Nephron (organoid): ENCODE results near the gene PNMA3.
"Not testable (repeated sequence)": the region's sequence is repeated elsewhere in the genome, so short reads cannot be mapped to it uniquely, and the experiment has no call there.

Experiments
- H3K27ac Mint-ChIP-seq, 3 experiments: 2 replicates each; pipeline ENCODE4 v1.8.0; 2020; ENCODE audit warnings: mixed read lengths in 3 of 3, mild to moderate bottlenecking in 2 of 3, moderate library complexity in 1 of 3
- H3K27me3 Mint-ChIP-seq: 2 replicates; pipeline ENCODE4 v1.8.0; 2021; ENCODE audit warnings: low read depth, mild to moderate bottlenecking, moderate library complexity, mixed read lengths
- H3K36me3 Mint-ChIP-seq: 2 replicates; pipeline ENCODE4 v1.8.0; 2020; ENCODE audit warnings: low read depth, mixed read lengths
- H3K4me1 Mint-ChIP-seq: 2 replicates; pipeline ENCODE4 v1.8.0; 2020; ENCODE audit warnings: mixed read lengths
- H3K4me3 Mint-ChIP-seq, 3 experiments: 2 replicates each; pipeline ENCODE4 v1.8.0; 2020; ENCODE audit warnings: mild to moderate bottlenecking in 3 of 3, mixed read lengths in 3 of 3, moderate library complexity in 2 of 3
- H3K9me3 Mint-ChIP-seq: 2 replicates; pipeline ENCODE4 v1.8.0; 2020; ENCODE audit warnings: mixed read lengths
- CTCF ChIP-seq, 3 experiments: fragments of 200-600 bp; sonication (generic); IDR thresholded peaks; one replicate each; pipeline ENCODE4 v1.5.0; 2021; ENCODE audit warnings: antibody characterized with exemption in 3 of 3; ENCODE audit not compliant: unreplicated experiment in 3 of 3

Gene PNMA3

GRCh38 chrX:153059191-153060094 is 3.2 kb downstream of the PNMA3 start:
- Mint-ChIP-seq H3K36me3 (no peaks in the 10 kb centered on the region), H3K4me1 (no peaks in the 10 kb centered on the region), H3K27ac (no peak overlapping the region)

DNA sequence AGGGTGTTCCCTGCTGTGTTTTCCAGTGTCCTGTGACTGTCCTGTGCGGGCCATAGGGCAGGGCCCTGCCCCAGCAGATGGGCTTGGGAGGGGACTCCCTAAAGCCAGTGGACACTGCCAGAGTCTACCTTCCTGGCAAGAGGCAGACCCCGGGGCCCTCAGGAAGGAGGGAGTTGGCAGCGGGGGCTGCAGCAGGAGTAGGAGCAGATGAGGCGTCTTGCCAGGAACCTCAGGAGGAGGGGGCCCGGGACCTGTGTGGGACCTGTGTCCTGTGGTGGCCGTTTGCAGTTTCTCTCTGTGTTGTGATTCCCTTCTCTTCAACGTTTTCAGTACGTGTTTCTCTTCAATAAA is 3.8 kb downstream of the PNMA3 start:
- peaks cover 4% of the 10 kb centered on the region for H3K9me3 Mint-ChIP-seq
- H3K36me3 Mint-ChIP-seq, result no peaks in the 10 kb centered on the region
- no peaks in the 10 kb centered on the region for H3K4me1 Mint-ChIP-seq
- no peak for TF ChIP-seq CTCF (IDR thresholded peaks at IDR 0.05; ENCODE audit: unreplicated experiment in 3 of 3)
- no peak overlapping the region for H3K4me3 Mint-ChIP-seq
- peaks cover 7% of the 10 kb centered on the region for H3K27me3 Mint-ChIP-seq
- no peak overlapping the region for H3K27ac Mint-ChIP-seq

More at GRCh38 chrX:153059191-153060094, 3.2 kb downstream of the PNMA3 start:
- Mint-ChIP-seq H3K27me3 (peaks cover 14% of the 10 kb centered on the region), H3K9me3 (peaks cover 2% of the 10 kb centered on the region), H3K4me3 (no peak overlapping the region)
- no peak for TF ChIP-seq CTCF (IDR thresholded peaks at IDR 0.05; ENCODE audit: unreplicated experiment in 3 of 3)

DNA sequence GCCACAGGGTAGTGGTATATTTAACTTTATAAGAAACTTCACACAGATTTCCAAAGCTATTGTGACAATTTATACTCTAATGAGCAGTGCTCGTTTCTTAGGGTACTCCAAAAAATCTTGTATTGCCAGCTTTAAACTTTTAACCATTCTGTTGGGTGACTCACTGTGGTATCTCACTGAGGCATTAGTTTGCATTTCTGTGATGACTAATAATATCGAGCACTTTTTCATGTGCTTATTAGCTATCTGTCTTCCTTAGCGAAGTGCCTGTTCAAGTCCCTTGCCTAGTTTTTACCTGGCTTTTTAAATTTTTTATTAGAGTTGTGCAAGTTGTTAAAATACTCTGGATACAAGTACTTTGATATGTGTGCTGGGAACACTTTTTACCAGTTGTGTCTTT is 5.5 kb downstream of the PNMA3 start:
- TF ChIP-seq CTCF (IDR thresholded peaks at IDR 0.05; ENCODE audit: unreplicated experiment in 3 of 3), result no peak
- Mint-ChIP-seq H3K4me1 (no peaks in the 10 kb centered on the region), H3K4me3 (no peak overlapping the region), H3K27ac (no peak overlapping the region), H3K27me3 (peaks cover 5% of the 10 kb centered on the region), H3K36me3 (no peaks in the 10 kb centered on the region), H3K9me3 (peaks cover 6% of the 10 kb centered on the region)

DNA sequence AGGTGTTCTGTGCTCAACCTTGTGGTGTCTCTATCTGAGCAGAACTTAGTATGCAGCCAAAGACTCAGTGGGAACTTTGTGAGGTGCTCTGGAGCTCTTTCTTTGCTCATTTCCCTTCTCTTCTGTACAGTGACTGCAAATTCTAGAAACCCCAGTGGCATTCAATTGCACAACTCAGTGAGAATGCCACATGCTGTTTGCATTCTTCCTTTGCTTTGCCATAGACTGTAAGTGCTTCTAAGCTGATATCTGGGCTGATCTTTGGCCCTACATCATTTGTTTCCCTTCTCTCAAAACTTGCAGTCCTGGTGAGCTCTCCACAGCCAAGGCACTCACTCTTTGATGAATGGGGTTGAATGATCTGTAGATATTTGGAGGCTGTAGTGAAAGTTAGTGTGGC is 7.0 kb downstream of the PNMA3 start:
- Mint-ChIP-seq H3K4me1 (no peaks in the 10 kb centered on the region), H3K27me3 (no peaks in the 10 kb centered on the region)

DNA sequence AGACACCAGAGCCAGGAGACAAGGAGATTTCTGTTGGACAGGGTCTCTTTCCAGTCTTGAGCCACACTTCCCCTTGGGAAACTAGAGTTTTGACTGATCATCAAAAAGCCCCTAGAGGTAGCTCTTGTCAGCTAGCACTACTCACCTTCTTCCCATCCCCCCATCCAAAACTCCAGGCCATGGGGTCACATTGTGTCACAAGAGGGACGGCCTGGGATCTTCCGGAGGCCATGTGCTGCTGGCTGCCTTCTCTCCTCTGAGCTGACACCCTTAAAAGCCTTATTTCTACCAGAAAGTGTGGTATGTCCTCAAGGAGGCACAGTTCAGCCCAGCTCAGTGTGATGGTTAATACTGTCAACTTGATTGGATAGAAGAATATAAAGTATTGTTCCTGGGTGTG is 7.8 kb downstream of the PNMA3 start:
- Mint-ChIP-seq H3K27ac (no peak overlapping the region), H3K9me3 (peaks cover 3% of the 10 kb centered on the region), H3K4me3 (no peak overlapping the region), H3K36me3 (no peaks in the 10 kb centered on the region), H3K4me1 (no peaks in the 10 kb centered on the region), H3K27me3 (no peaks in the 10 kb centered on the region)
- no peak for TF ChIP-seq CTCF (IDR thresholded peaks at IDR 0.05; ENCODE audit: unreplicated experiment in 3 of 3)

More for the DNA sequence above, 7.0 kb downstream of the PNMA3 start:
- Mint-ChIP-seq H3K4me3 (no peak overlapping the region), H3K36me3 (no peaks in the 10 kb centered on the region), H3K27ac (no peak overlapping the region), H3K9me3 (peaks cover 3% of the 10 kb centered on the region)
- TF ChIP-seq CTCF (IDR thresholded peaks at IDR 0.05; ENCODE audit: unreplicated experiment in 3 of 3), result no peak

DNA sequence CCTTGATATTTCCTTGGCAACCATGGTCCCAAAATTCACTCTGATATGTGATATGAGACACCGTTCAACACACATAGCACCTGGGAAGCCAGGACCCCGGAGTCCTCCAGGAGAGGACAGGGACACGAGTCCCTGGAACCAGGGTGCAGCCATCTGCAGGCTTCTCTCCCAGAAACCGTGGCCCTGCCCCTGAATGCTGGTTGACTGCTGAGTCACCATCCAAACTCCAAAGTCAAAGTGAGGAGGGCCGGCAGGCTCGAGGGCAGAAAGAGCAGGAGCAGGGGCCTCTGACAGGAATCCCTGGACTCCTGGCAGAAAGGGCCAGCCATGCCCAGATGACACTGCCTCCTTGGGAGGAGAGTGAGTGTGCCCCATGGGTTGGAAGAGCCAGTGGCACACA is 9.1 kb downstream of the PNMA3 start:
- no peak overlapping the region for H3K4me3 Mint-ChIP-seq
- no peak overlapping the region for H3K27ac Mint-ChIP-seq
- no peaks in the 10 kb centered on the region for H3K27me3 Mint-ChIP-seq
- TF ChIP-seq CTCF (IDR thresholded peaks at IDR 0.05; ENCODE audit: unreplicated experiment in 3 of 3), result no peak
- H3K36me3 Mint-ChIP-seq, result no peaks in the 10 kb centered on the region
- H3K4me1 Mint-ChIP-seq, result no peaks in the 10 kb centered on the region
- H3K9me3 Mint-ChIP-seq, result peaks cover 3% of the 10 kb centered on the region

GRCh38 chrX:153066402-153066801 is 10.1 kb downstream of the PNMA3 start:
- H3K36me3 Mint-ChIP-seq, H3K4me3 Mint-ChIP-seq, H3K9me3 Mint-ChIP-seq, H3K27ac Mint-ChIP-seq, H3K4me1 Mint-ChIP-seq, H3K27me3 Mint-ChIP-seq: not testable (repeated sequence)

DNA sequence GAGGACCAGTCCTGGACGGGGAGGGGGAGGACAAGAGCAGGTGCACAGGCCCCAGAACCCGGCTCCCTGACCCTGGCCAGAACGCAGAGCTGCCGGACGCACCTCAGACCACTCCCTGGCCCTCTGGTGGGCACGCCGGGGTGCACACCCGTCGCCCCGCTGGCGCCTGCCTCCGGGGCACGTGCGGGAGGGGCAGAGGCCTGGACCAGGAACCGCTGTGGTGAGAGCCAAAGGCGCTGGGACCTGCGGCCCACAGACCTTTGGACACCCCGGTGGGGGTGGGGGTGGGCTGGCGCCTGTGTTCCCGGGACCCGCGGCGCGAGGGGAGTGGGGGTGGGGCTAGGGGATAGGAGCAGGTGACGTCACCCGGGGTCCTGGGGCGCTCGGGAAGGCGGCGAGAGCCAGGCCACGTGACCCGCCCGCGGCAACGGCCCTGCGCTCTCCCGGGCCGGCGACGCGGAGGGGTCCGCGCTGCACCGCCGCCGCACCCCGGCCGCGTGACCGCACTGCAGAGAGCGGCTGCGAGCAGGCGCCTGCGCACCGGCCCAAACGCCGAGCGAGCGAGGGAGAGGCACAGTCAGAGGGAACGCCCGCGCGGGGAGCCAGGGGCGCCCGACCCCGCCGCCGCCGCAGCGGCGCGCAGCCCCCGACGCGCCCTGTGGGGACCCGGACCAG is 15.8 kb downstream of the PNMA3 start, which contains the start of gene PNMA6A:
Gene PNMA6A, plus strand, starts transcription at position 546 of the 675 bp plus-strand sequence. CDS start 609 bp downstream, outside the sequence.
- not testable (repeated sequence) for H3K27ac Mint-ChIP-seq, H3K36me3 Mint-ChIP-seq, H3K27me3 Mint-ChIP-seq, H3K4me3 Mint-ChIP-seq, H3K9me3 Mint-ChIP-seq, H3K4me1 Mint-ChIP-seq
